GM19438 (cell line): ENCODE data around the gene DEK.
"Not testable (repeated sequence)": the region's sequence is repeated elsewhere in the genome, so short reads cannot be mapped to it uniquely, and the experiment has no call there.

Experiments
- ATAC-seq: cut with Tn5 transposase; IDR thresholded peaks from one replicate; pipeline ENCODE4 v1.9.1; 2021; ENCODE audit warnings: low read depth; ENCODE audit not compliant: unreplicated experiment

The DEK gene, protein sequence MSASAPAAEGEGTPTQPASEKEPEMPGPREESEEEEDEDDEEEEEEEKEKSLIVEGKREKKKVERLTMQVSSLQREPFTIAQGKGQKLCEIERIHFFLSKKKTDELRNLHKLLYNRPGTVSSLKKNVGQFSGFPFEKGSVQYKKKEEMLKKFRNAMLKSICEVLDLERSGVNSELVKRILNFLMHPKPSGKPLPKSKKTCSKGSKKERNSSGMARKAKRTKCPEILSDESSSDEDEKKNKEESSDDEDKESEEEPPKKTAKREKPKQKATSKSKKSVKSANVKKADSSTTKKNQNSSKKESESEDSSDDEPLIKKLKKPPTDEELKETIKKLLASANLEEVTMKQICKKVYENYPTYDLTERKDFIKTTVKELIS

DNA sequence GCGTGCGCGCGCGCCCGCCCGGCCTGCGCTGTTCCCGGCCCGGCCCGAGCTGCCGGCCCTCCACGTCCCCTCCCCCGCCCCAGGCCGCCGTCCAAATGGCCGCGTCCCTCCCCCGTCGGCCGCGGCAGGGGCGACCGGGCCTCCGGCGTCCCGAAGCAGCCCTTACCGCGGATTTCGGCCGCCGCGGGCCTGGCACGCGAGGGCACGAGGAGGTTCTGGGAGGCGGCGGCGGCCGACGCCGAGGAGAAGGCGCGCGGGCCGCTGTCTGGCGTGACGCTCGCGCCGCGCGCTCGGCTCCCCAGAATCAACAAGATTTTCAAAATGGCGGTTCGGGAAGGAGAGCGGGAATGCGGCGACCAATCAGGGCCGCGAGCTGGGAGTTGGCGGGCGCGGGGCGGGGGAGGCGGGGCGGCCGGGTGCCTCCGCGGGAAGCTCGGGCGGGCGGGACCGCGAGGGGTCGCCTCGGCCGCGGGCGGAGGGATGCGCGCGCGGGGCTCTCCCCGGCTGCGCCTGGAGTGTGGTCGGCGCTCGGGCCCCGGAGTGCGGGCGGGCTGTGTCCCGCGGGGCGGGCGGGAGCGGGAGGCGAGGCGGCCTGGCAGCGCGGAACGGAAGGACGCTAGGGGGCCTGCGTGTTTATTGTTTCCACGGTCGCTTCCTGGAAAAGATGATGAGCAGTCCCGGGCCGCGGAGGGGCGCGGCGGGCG, at the start of gene DEK:
DEK (minus strand) TSS at position 312 of the 704 bp plus-strand sequence. CDS start 543 bp downstream, outside the sequence.
- peak; percentile 34 for ATAC-seq

DNA sequence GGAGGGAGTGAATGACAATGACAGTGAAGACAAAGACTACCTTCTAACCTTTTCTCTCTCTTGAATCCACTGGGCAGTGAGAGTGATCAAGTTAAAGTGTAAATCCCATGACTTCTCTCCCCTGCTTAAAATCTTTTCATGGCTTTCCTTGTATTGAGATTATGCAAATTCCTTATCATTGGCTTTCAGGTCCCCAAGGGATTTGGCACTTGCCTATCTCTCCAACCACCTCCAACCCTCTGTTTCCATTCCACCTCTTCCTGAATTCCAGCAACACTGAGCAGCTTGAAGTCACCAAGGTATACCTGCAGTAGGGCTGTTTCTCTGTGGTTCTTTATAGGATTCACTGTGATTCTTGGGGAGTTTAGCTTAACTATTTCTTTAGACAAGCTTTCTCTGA, 48.0 kb upstream of the DEK start:
- ATAC-seq = no peak

DNA sequence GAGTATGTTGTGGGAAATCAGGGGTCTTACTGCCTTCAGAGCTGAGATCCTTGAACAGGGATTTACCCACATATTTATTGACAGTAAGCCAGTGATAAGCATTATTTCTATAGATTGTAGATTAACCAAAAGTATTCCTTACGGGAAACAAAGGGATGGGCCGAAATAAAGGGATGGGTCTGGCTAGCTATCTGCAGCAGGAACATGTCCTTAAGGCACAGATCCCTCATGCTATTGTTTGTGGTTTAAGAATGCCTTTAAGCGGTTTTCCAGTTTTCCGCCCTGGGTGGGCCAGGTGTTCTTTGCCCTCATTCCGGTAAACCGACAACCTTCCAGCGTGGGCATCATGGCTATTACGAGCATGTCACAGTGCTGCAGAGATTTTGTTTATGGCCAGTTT, 45.7 kb upstream of the DEK start:
- not testable (repeated sequence) for ATAC-seq

DNA sequence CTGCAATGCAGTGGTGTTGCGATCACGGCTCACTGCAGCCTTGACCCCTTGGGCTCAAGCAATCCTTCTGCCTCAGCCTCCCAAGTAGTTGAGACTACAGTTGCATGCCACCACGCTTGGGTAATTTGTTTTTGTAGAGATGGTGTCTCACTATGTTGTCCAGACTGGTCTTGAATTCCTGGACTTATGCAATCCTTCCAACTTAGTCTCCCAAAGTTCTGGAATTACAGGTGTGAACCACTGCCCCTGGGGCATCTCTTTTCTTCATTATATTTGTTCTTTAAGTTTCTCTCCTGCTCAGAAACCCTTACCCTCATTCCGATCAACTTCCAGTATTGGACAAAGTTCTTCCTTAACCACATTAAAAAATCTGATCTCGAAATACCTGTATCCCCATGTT, 44.7 kb upstream of the DEK start:
- no peak for ATAC-seq

DNA sequence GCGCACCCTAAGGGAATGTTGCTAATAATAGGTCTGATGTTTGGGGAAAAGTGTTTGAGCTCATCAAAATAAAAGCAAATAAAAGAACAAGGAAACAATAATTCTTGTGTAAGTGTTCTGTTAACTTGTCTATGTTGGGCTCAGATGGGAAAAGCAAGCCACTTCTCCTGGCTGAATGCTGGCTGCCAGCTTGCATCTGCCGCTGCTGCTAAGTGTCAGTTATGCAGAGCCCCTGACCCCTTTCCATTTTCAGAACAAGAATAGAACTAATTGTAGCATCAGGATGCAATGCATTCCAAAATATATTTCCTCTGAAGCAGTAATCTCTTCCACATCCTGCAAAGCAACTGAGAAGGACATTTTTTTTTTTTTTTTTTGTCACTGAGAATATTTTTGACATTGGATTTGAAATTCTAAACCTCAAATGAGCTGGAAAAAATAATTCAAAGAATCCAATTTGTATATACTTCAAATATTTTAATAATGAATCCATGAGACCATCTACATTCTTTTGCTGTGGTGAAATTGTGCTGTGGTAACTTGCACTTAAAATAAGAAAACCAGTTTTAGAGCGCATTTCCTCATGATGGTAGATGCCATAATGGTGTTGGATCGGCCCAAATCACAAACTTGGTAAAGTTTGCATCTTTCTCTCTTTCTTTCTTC, 43.9 kb upstream of the DEK start:
- ATAC-seq = no peak

DNA sequence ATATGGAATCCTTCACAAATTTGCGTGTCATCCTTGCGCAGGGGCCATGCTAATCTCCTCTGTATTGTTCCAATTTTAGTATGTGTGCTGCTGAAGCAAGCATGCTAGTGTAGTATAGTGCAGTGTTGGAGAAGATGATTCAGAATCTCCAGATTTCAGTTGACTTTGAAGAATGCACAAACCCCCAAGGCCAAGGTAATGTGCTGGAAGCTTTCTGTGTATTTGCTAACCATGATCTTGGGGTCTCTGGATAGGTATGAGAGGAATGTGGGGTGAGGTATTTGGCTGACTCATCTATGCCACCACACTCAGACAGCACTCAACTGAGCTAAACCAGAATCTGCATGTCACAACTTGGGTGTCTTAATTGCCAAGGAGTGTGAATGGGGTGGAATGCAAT, 42.6 kb upstream of the DEK start:
- ATAC-seq = no peak

DNA sequence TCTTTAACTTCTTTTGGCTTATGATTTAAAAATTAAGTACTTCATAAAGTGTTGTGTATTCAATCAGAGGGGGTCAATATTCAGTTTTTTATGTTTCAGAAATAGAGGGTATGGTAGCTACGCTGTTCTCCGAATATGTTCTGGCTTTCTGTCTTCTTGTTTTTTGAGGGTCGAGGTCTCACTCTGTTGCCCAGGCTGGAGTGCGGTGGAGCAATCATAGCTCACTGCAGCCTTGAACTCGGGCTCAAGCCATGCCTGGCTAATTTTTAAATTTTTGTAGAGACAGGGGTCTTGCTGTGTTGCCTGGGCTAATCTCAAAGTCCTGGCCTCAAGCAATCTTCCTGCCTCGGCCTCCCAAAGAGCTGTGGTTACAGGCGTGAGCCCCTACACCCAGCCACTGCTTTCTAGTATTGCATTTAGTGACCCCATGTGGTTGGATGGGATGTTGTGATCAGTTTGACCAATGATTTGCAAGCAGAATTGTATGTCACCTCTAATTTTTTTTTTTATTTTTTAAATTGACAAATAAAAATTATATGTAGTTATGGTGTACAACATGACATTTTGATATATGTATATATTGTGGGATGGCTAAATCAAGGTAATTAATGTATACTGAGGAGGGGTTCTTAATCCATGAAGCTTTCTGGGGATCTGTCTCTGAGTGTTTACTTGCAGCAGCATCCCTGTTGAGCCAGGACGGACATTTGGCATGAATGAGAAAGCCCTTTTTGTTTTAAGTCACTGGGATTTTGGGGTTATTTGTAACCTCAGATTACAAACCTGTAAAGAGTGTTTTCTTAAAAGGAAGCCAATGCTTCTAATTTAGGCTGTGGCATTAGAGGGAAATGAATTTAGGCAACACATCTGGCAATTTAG, 38.5 kb upstream of the DEK start:
- no peak for ATAC-seq

DNA sequence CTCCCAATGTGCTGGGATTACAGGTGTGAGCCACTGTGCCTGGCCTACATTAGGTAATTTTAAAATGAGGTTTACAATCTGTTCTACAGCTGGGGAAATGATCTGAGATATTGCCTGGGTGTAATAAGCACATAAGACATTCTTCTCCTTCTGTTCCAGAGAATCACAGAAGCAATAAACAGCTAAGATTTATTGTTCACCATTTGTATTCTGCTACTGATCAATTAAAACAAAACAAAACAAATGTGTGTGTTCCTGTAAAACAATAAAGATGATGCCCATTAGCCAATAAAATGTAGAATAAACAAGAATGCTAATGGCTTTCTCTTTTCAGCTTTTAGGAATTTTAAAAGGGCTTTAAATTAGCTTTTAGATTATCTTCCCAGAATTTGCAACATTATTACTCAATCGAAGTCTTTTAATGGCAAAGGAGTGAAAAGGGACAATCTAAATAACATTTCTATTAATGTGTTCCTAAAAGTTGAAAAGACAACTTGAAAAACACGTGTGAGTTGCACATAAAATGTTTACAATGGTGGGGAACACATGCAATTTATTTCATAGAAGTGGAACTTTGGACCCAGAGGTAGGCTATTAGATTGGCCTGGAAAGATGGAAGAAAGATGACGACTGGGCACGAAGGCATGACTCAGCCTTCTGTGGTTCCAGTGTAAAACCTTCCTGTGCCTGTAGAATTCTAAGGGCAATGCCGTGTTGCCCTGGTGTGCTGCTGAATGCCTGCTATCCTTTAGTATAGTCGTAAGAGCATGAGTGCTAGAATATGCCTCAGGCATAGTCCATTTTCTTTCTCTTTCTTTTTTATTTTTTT, 29.0 kb upstream of the DEK start:
- no peak for ATAC-seq

DNA sequence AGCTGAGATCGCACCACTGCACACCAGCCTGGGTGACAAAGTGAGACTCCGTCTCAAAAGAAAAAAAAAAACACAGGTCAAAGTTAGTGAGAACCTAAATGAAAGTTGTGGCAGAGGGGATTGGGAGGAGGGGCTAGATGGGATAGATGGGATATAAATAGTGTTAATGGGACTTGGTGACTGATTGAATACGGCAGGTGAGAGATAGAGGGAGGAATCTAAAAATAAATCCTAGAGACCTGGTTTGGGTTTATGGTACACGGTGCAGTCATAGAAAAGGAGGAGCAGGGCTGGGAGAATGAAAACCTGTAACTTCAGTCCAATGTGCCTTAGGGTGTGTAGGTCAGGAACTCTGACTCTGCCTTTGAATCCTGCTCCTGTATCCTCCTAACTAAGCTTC, 25.0 kb upstream of the DEK start:
- ATAC-seq = no peak

DNA sequence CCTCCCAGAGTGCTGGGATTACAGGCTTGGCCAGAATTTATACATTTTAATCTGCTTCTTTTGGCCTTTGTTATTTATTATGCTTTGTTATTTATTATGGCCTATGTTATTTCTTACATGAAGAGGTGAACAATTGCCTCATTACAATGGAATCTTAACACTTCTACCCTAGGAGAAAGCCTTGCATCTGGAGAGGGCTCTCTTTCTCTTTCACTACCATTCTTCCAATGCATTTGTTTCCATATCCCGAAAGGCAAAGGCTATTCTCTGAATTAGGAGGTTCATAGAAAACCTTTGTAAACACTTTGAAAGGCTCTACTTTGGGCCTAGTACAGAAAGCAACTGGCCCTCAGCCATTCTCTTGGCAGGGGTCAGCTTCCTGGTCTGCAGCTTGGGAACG, 19.9 kb upstream of the DEK start:
- no peak for ATAC-seq

DNA sequence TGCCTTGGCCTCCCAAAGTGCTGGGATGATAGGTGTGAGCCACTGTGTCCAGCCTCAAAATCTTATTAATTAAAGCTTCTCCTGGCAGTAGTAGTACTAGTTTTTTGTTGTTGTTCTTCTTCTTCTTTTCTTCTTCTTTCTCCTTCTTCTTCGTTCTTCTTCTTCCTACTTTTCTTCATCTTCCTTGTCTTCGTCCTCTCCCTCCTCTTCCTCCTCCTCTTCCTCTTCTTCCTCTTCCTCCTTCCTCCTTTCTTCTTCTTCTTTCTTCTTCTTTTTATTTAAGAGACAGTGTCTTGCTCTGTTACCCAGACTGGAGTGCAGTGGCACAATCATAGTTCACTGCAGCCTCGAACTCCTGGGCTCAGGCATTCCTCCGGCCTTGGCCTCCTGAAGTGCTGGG, 17.2 kb upstream of the DEK start:
- no peak for ATAC-seq

DNA sequence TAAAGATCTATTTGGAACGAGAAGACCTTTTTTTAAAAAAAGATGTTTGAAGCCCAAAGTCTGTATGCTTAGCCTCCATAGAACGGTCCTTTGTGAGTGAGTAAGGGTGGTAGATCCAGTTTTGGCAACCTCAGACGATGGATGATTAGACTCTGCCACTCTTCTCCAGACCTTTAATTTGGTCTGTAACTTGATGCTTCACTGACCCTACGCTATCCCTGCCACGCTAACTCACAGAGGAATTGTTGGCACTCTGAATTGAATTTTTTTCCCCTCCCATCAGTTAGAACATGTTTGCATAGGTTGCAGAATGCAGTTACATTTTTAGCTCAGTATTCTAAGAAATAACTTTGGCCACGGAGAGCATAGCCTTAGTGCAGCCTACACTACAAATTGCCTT, 15.8 kb upstream of the DEK start:
- no peak for ATAC-seq

DNA sequence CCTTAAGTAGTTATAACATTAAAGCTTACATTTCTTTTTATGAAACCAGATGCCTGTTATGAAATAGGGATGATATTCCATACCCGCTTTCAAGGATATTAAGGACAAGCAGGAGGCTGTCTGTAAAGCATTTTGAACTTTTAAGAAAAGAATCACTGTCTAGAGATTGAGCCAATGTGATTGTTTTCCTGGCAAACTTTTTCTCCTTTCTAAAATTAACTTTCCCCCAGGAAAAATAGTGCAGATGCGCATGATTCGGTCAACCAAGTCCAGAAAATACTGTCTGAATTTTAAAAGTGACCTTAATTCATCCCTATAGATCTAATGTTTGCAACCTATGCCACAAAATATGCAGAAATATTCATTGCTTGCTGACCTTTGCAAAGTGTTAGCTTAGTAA, 15.1 kb upstream of the DEK start:
- ATAC-seq = no peak

DNA sequence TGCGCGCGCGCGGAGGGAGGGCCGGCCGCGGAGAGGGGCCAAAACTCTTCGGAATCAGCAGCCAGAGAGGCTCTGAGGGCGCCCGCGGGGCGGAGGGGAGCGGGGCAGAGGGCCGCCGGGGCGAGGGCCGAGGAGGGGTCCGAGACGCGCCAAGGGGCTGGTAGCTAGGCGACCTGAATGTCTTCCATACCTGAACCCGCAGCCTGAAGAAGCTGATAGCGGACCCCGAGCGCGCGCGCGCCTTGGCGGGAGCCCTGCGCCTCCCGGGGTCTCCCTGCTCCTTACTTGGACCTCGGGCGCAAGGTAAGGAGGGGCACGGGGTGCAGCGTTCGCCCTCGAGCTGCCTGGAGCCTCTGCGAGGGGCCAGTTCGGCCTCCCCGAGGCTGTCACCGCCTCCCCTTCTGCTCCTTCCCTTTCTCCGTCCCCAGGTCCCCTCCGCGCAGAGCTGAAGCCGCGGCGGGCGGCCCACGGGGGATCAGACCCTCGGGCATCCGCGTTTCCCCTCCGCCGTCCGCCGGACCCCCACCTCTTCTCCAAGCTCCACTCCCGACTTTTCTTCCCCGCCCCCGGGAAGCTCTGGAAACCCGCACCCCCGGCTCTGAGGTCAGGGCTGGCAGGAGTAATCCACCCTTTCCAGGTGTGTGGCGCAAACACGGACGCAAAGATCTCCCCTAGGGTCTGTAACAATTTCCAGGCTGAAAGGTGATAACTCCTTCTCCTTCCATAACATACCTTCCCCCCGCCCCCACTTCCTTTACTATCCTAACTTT, 13.1 kb upstream of the DEK start:
- ATAC-seq = no peak

DNA sequence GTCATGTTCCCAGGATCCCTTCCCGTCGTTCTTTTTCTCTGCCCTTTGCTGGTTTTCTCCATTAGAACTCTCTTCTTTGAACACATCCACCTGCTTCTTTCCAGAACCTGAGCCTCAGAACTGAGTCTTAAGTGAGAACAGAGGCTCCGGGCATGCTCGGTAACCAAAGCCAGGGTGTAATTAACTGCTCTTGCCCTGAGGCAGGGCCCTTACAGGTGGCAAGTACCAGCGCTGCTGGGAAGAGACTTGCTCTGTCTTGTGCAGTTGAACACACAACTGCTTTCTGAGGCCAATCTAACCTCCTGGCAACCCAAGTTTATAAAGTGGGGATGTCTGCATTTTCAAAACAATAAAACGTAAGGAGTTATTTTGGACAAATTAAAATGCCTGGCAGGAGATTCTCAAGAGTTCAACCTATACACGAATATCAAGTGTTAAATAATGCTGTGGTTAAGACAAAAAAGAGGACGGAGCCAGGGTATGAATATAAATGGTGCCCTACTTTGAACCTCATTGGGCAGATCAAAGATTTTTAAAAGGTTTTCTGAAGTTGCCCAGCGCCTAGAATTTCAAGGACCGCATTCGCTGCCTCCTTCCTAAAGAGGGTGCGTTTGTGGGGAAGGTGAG, 12.4 kb upstream of the DEK start:
- ATAC-seq = no peak

DNA sequence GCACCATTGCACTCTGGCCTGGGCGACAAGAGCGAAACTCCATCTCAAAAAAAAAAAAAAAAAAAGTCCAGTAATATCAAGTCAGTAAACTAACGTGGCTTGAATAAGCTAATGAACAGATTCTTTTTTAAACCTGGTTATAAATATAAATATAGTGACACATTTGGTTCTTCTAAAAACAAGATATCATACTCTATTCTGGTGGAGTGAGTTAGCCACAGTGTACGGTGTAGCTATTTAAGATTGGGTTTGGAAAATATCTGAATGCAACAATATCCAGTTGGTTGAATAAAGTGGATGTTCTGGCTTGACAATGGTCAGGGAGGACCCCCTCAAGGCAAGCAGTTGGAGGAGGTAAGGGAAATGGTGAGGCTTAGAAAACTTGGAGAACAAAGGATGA, 5.9 kb upstream of the DEK start:
- ATAC-seq = no peak

DNA sequence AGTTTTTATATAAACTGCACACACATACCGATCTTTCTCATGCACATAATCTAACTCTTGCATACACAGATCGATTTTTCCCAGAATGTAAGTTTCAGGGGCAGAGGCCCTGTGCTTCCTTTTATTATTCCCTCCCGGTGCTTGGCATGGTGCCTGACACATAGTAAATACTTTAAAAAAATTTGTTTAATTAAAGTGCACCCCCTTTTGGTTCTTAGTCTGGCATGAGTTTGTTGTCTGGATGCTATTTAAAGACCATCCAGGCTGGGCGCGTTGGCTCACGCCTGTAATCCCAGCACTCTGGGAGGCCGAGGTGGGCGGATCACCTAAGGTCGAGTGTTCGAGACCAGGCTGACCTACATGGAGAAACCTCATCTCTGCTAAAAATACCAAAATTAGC, 5.4 kb upstream of the DEK start:
- ATAC-seq = no peak

DNA sequence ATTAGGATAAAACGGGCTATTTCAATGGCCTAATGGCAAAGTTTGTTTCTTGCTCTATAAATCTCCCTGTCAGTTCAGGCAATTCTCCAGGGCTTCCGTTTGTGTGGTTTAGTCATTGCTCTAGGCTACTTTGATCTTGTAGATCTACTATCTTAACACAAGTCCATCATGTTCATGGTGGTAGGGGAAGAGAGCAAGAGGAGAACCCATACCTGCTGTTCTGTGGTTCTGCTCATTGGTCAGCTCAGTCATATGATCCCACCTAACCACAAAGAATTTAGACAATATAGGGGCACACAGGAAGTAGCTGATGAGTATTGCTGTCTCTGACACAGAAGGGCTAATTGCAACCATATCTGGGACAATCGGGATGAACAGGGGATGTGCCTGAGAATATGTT, 4.9 kb upstream of the DEK start:
- no peak for ATAC-seq

DNA sequence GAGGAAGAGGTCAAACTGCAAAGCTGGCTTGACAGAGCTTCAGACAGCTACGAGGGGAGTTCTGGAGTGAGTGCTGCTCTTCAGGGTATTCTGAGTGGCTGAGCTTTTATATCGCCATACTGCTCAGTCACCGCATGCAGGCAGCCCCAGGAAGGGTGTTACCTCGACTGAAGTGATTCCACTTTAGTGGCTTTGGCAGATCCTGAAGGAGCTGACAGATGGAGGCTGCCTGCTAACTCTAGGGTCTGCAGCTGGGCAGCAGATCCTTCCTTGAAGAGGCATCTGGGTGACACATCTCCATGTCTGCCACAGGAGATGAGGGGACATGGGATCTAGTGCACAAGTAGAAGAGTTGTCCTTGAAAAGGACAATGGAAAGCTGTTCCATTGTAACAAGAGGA, 3.7 kb upstream of the DEK start:
- ATAC-seq = no peak
